AG04449 (cell line): ENCODE data around the gene SLC25A25.

Source experiments
- CTCF ChIA-PET: fragments of 350-600 bp; formaldehyde crosslinking; extraction: SDS; loops from one replicate; lab custom pipeline; 2021; ENCODE audit warnings: antibody characterized with exemption; lab: Yijun Ruan, JAX
- POLR2A ChIA-PET: fragments of 400-600, 350-600 bp; formaldehyde crosslinking; extraction: SDS; loops from one replicate; lab custom pipeline; 2020; ENCODE audit warnings: antibody characterized with exemption, inconsistent platforms; lab: Yijun Ruan, JAX
- DNase-seq: peaks from one replicate; pipeline ENCODE4 v3.0.0-alpha.2; 2010; ENCODE audit warnings: low read depth, low spot score
- H3K4me3 ChIP-seq: 2 replicates; pipeline ENCODE4 v1.5.1; 2011; ENCODE audit warnings: low read depth, mild to moderate bottlenecking, control low read depth, low read length
- CTCF ChIP-seq: IDR thresholded peaks from one replicate; pipeline ENCODE4 v1.5.1; 2011; ENCODE audit warnings: mild to moderate bottlenecking, moderate library complexity, low read length, control low read depth, inconsistent platforms; ENCODE audit not compliant: insufficient read depth; ENCODE audit errors: missing control alignments

SLC25A25 gene

GRCh38 chr9:128056887-128057723 is 10.9 kb upstream of the SLC25A25 start:
- POLR2A ChIA-PET: no interaction called here
- no peak for TF ChIP-seq CTCF
- CTCF ChIA-PET: interaction anchor here (1.2 kb wide), 1 partner anchor 114 kb away, joined by 5 read pairs; no protein-coding TSS in a partner anchor
- H3K4me3 ChIP-seq: no peak overlapping the region
- no peak for DNase-seq

- H3K4me3 ChIP-seq: no peak overlapping the region
- TF ChIP-seq CTCF: no peak
- ChIA-PET CTCF (interaction anchor here (1.2 kb wide), 1 partner anchor 114 kb away, joined by 5 read pairs; no protein-coding TSS in a partner anchor), POLR2A (no interaction called here)
- no peak for DNase-seq
Measured at GRCh38 chr9:128057724-128058409, 10.2 kb upstream of the SLC25A25 start.

GRCh38 chr9:128059365-128059983 is 8.6 kb upstream of the SLC25A25 start:
- no peak overlapping the region for H3K4me3 ChIP-seq
- ChIA-PET POLR2A (interaction anchor here (0.7 kb wide), 1 partner anchor 8 kb away, joined by 5 read pairs; the partner anchor contains the start of gene NAIF1), CTCF (interaction anchor here (0.6 to 0.9 kb wide), 2 partner anchors 25 to 67 kb away, joined by 3 read pairs; no protein-coding TSS in a partner anchor)
- DNase-seq: no peak
- TF ChIP-seq CTCF: no peak

- TF ChIP-seq CTCF: no peak
- CTCF ChIA-PET: no interaction called here
- no peak for DNase-seq
- no peak overlapping the region for H3K4me3 ChIP-seq
- POLR2A ChIA-PET: no interaction called here
Measured at GRCh38 chr9:128061275-128061960, 6.6 kb upstream of the SLC25A25 start.

GRCh38 chr9:128062279-128062678 is 5.8 kb upstream of the SLC25A25 start:
- CTCF ChIA-PET: interaction anchor here (0.8 kb wide), 1 partner anchor 27 kb away, joined by 3 read pairs; no protein-coding TSS in a partner anchor
- POLR2A ChIA-PET: no interaction called here
- TF ChIP-seq CTCF: no peak
- no peak for DNase-seq
- H3K4me3 ChIP-seq: no peak overlapping the region
